GM23248 (cell line): ENCODE results near the gene BBLN.

Experiments used
- EZH2 ChIP-seq: fragments of 200-600 bp; sonication (generic); IDR thresholded peaks from 2 replicates; pipeline ENCODE4 v1.6.1; 2018; ENCODE audit warnings: antibody characterized with exemption, mild to moderate bottlenecking; ENCODE audit not compliant: insufficient read depth, poor library complexity, severe bottlenecking
- EZH2phosphoT487 ChIP-seq: fragments of 200-600 bp; sonication (generic); IDR thresholded peaks from 2 replicates; pipeline ENCODE4 v1.6.1; 2018; ENCODE audit warnings: antibody characterized with exemption, moderate library complexity, mild to moderate bottlenecking, low read depth; ENCODE audit not compliant: insufficient read depth

- TF ChIP-seq EZH2phosphoT487 (no peak), EZH2 (no peak)
Measured at GRCh38 chr9:128139621-128140020, 20.4 kb upstream of the BBLN start.
